GM19397 (cell line): Measurements from ENCODE around the gene SLAIN2.
"Not testable (repeated sequence)": the region's sequence is repeated elsewhere in the genome, so short reads cannot be mapped to it uniquely, and the experiment has no call there.

Experiments used
- ATAC-seq: cut with Tn5 transposase; IDR thresholded peaks from one replicate; pipeline ENCODE4 v1.9.1; 2021; ENCODE audit warnings: mild to moderate bottlenecking, moderate library complexity; ENCODE audit not compliant: unreplicated experiment

Gene SLAIN2

GRCh38 chr4:48432017-48432416, 90.7 kb downstream of the SLAIN2 start:
- ATAC-seq: no peak

GRCh38 chr4:48436318-48436717, 95.0 kb downstream of the SLAIN2 start:
- no peak for ATAC-seq

GRCh38 chr4:48439988-48440387, 98.7 kb downstream of the SLAIN2 start:
- no peak for ATAC-seq

GRCh38 chr4:48440914-48441313, 99.6 kb downstream of the SLAIN2 start:
- ATAC-seq: not testable (repeated sequence)

- no peak for ATAC-seq
Observed at GRCh38 chr4:48445704-48446103, 104.4 kb downstream of the SLAIN2 start.

- ATAC-seq: no peak
Observed at GRCh38 chr4:48446642-48447041, 105.3 kb downstream of the SLAIN2 start.

- ATAC-seq: no peak
Observed at GRCh38 chr4:48449151-48449550, 107.8 kb downstream of the SLAIN2 start.

- no peak for ATAC-seq
Observed at GRCh38 chr4:48450740-48451139, 109.4 kb downstream of the SLAIN2 start.

- not testable (repeated sequence) for ATAC-seq
Observed at GRCh38 chr4:48451656-48452055, 110.3 kb downstream of the SLAIN2 start.

GRCh38 chr4:48454591-48454990, 113.3 kb downstream of the SLAIN2 start:
- no peak for ATAC-seq

GRCh38 chr4:48461000-48461399, 119.7 kb downstream of the SLAIN2 start:
- ATAC-seq: no peak

GRCh38 chr4:48462363-48462762, 121.0 kb downstream of the SLAIN2 start:
- no peak for ATAC-seq

GRCh38 chr4:48467442-48467841, 126.1 kb downstream of the SLAIN2 start:
- no peak for ATAC-seq

GRCh38 chr4:48467891-48468290, 126.6 kb downstream of the SLAIN2 start:
- ATAC-seq: no peak

GRCh38 chr4:48470137-48470536, 128.8 kb downstream of the SLAIN2 start:
- ATAC-seq: no peak

GRCh38 chr4:48470570-48470969, 129.2 kb downstream of the SLAIN2 start:
- no peak for ATAC-seq

GRCh38 chr4:48472794-48473193, 131.5 kb downstream of the SLAIN2 start:
- ATAC-seq: no peak

GRCh38 chr4:48475770-48476169, 134.4 kb downstream of the SLAIN2 start:
- no peak for ATAC-seq
